GM23248 (cell line): Measurements from ENCODE around the gene DPF1.

Experiments
- EZH2 ChIP-seq: fragments of 200-600 bp; sonication (generic); IDR thresholded peaks from 2 replicates; pipeline ENCODE4 v1.6.1; 2018; ENCODE audit warnings: antibody characterized with exemption, mild to moderate bottlenecking; ENCODE audit not compliant: insufficient read depth, poor library complexity, severe bottlenecking
- EZH2phosphoT487 ChIP-seq: fragments of 200-600 bp; sonication (generic); IDR thresholded peaks from 2 replicates; pipeline ENCODE4 v1.6.1; 2018; ENCODE audit warnings: antibody characterized with exemption, moderate library complexity, mild to moderate bottlenecking, low read depth; ENCODE audit not compliant: insufficient read depth

DNA sequence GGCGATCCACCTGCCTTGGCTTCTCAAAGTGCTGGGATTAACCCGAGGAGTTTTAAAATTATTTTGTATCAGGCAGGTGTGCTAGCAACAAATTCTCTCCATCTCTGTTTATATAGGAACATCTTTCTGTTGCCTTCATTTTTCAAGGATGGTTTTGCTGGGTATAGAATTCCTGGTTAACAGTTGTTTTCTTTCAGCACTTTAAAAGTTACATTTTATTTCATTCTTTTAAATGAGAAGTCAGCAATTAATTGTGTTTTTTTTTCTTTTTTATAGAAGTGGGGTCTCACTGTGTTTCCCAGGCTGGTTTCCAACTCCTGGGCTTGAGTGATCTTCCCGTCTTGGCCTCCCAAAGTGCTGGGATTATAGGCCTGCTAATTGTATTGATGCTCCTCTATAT, 44.0 kb downstream of the DPF1 start:
- TF ChIP-seq EZH2: no peak
- TF ChIP-seq EZH2phosphoT487: no peak
